HG03039 (cell line): Measurements from ENCODE around the gene SNX20.

Experiments used
- ATAC-seq: cut with Tn5 transposase; IDR thresholded peaks from one replicate; pipeline ENCODE4 v1.9.1; 2021; ENCODE audit warnings: mild to moderate bottlenecking, moderate library complexity; ENCODE audit not compliant: unreplicated experiment

Gene SNX20

GRCh38 chr16:50637716-50638602, 43.2 kb downstream of the SNX20 start:
- ATAC-seq = no peak

GRCh38 chr16:50636753-50637374, 44.2 kb downstream of the SNX20 start:
- ATAC-seq = no peak

DNA sequence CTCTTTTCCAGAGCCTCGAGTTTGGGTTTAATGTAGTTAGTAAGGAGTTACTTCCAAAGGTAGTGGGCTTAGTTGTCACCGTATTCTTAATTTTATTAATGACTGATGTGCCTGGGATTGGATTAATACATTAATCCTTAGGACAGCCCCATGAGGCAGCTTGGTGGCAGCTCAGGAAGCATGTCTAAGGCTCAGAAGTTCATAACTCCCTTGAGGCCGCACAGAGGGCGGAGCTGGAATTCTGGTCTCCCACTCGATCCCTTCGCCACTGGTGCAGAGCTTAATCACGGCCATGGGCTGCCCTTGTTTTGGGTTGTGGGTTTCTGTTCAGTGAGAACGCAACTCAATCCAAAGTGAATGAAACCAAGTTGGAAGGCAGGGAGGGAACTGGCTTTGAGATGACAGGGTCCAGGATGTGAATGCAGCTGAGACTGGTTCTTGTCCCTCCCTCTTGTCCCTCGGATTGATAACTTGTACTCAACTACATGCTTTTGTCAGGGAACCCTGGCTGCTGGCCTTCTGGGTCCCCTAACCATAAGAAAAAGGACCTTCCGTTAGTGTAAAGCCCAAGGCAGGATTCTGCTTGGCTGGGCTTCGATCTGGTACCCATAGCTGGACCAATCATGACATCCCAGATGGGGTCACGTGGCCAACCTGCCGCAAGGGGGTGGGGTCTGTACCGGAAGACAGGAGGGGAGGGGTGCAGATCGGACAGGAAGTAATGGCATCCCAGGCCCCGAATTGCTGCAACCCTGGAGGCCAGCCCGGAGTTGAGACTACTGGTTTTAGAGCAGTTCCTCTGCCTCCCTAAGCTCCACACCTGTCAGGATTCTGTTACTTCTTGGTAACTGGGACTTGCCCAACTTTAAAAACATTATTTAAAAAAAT, 45.4 kb downstream of the SNX20 start:
- no peak for ATAC-seq

- ATAC-seq = no peak
These were observed 46.2 kb downstream of the SNX20 start for GRCh38 chr16:50634947-50635346.

DNA sequence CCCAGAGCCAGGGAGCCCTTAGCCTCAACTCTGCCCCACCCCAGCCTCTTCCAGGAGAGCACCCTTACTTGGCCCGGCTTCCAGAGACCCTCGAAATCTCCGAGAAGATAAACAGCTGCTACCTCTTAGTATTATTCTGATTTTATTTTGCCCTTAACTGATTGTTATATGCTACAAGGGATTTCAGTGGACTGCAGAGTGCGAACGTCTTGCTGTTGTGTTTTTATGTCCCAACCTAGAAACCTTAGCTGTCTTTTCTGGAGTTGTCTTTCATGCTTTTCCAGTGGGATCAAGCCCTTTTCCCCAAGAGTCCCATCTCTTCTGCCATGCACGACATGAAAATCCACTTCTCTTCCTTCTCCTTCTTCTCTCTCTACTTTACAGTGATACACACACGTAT, 47.0 kb downstream of the SNX20 start:
- ATAC-seq = no peak

- ATAC-seq = no peak
These were observed 47.9 kb downstream of the SNX20 start for GRCh38 chr16:50632927-50633800.

- no peak for ATAC-seq
These were observed 49.0 kb downstream of the SNX20 start for GRCh38 chr16:50631985-50632576.

DNA sequence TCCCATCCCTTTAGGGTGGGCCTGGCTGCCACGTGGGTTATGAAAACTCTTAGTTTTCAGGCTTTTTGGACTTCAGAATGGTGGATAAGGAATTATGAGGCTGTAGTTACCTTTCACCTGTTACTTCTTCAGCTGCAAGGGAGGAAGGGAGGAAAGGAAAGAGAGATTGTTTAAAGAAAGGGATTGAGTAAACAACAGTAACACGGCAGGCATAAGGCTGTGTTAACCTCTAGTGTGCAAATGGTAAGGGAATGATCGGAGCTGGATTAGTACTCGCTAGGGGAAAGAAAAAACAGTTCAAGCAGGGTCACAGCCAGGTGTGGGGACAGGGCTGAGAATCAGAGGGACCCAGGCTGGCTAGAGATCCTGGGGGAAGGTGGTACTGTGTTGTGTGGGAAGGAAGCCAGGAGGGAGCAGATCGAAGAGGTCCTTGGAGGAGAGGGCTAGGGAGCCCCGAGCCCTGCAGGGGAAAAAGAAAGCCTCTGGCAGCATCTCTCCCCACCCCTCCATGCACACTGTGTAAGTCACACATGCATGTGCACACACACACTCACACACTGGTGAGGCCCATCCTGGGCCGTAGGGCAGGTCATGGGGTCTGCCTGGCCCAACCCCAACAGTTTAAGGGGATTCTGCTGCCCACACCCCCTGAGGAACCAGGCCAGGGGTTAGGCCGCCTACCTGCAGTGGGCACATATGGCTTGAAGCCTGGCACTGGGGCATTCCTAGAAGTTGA, 49.7 kb downstream of the SNX20 start:
- ATAC-seq = no peak

- ATAC-seq = no peak
These were observed 50.6 kb downstream of the SNX20 start for GRCh38 chr16:50630394-50631020.

- ATAC-seq = no peak
These were observed 51.8 kb downstream of the SNX20 start for GRCh38 chr16:50629334-50629733.

GRCh38 chr16:50628156-50628802, 52.8 kb downstream of the SNX20 start:
- no peak for ATAC-seq

DNA sequence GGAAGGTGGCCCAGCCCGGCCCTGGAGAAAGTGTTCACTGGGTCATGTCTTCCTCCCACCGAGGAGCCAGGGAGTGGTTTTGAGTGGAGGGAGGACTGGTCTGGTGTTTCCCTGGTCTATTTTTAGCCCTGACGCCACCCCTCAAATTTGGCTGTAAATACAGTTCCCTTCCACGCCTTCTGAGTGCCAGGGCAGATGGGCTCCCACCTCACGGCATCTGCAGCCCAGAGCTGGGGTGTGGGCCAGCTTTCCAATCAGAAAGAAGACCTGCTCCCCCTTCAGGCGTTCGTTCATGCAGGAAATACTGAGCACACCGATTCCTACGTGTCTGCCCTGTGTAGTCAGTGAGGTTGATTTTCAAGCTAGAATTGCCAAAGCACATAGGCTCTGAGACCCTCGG, 53.7 kb downstream of the SNX20 start:
- ATAC-seq = no peak

DNA sequence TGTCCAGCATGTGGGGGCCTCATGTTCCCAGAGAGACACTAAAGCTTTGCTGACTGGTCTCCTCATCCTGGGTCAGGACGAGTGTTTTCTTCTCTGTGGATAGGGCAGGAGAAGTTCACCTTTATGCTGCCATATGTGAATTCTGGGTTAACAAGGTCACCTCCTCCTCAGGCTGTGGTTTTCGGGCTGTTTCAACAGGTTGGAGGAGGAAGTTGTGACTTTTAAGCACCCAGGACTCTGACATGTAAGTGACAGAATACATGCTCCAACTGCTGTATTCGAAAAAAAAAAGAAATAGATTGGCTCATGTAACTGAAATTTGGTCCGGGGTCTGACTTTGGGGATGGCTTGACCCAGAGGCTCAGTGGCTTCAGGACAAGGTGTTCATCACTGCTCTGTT, 54.2 kb downstream of the SNX20 start:
- ATAC-seq = no peak

DNA sequence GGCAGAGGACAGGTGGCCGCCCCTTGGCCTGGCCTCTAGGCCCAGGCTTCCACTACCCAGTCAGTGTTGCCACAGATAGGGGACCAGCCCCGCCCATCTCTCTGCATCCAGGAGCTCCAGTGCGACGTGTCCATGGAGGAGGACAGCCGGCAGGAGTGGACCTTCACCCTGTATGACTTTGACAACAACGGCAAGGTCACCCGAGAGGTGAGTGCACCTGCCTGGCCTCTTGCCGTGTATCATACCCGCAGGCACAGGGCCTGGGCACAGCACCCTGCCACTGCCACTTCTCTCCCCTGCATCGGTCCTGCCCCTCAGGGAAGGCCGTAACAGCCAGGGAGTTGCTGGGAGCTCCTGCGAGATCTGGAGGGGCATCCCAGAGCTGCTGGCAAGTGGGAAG, 55.7 kb downstream of the SNX20 start:
- ATAC-seq = no peak

DNA sequence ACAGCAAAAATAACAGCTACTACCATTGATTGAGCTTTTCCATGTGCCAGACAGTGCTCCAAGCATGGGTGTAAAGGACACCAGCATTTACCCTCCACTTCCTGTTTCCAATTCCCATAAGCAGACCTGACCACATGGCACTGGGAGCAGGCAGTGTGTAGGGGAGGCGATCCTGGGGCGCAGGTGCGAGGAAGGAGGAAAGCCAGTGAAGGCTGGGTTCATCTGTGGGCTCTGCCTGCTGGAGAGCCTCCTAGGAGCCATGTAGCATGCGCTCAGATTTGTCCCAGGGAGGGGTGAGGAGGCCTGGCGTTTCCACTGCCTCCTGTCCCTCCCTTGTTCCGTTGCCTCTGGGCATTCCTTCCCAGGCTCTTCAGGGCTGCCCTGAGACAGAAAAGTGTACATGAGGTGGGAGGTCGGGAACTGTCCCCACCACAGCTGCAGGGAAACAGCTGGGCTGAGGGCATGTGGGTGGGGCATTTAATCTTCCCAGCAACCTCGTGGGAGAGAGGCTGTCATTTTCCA, 56.6 kb downstream of the SNX20 start:
- no peak for ATAC-seq

DNA sequence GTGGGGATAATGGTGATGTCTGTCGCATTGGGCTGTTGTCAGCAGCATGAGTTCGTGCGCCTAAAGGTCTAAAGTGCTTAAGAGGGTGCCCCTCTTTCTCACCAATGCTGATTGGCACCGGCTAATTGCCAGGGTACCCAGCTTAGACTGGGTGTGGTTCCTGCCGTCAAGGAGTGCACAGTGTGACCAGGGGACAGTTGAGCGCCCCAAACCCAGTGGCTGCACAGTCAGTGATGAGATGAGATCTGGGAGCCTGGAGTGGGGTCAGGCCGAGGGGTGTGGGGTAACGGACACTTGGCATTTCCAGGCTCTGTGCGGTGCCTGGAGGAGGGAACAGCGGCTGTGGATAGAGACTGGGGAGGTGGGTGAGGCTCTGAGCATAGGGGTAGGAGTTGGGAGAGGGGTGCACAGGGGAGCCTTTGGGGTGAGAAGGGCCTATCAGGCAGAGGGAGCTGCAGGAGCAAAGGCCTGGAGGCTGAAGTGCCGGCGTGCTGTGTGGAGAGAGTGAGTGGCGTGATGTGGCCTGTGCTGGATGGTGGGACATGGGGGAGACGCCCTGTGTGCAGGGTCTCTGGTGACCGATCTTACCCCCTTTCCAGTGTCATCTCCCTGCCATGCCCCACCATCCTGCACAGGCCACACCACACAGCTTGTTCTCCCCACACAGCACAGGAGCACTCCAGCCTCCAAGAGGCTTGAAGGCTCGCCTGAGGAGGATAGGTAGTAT, 58.3 kb downstream of the SNX20 start:
- ATAC-seq = no peak

- no peak for ATAC-seq
These were observed 59.1 kb downstream of the SNX20 start for GRCh38 chr16:50622029-50622428.
